ENCODE data around the gene NCBP3. TPM values are rescaled to one million over a fixed set of nuclear protein-coding genes. Genes with fewer than 3 reads are reported as not detected.
A peak's percentile ranks its signal among the peaks of the same experiment; 100 is the strongest.

NCBP3 gene
- total RNA-seq, 1 donor from 2014 or later, result 45.8 TPM

- DNase-seq (ENCODE audit: extremely low spot score, unreplicated experiment), result no peak
- no peaks in the 10 kb centered on the region for H3K36me3 Mint-ChIP-seq (ENCODE audit: unreplicated experiment)
- H3K4me1 Mint-ChIP-seq (ENCODE audit: unreplicated experiment), result peaks cover 32% of the 10 kb centered on the region
- H3K27ac Mint-ChIP-seq (ENCODE audit: unreplicated experiment), result no peak overlapping the region
- H3K27me3 Mint-ChIP-seq (ENCODE audit: unreplicated experiment), result no peaks in the 10 kb centered on the region
- H3K9me3 Mint-ChIP-seq (ENCODE audit: unreplicated experiment), result no peaks in the 10 kb centered on the region
- H3K4me3 Mint-ChIP-seq (ENCODE audit: unreplicated experiment), result no peak overlapping the region
- TF ChIP-seq, protein P1, sequence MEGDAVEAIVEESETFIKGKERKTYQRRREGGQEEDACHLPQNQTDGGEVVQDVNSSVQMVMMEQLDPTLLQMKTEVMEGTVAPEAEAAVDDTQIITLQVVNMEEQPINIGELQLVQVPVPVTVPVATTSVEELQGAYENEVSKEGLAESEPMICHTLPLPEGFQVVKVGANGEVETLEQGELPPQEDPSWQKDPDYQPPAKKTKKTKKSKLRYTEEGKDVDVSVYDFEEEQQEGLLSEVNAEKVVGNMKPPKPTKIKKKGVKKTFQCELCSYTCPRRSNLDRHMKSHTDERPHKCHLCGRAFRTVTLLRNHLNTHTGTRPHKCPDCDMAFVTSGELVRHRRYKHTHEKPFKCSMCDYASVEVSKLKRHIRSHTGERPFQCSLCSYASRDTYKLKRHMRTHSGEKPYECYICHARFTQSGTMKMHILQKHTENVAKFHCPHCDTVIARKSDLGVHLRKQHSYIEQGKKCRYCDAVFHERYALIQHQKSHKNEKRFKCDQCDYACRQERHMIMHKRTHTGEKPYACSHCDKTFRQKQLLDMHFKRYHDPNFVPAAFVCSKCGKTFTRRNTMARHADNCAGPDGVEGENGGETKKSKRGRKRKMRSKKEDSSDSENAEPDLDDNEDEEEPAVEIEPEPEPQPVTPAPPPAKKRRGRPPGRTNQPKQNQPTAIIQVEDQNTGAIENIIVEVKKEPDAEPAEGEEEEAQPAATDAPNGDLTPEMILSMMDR (IDR thresholded peaks at IDR 0.05), result no peak
Measured at GRCh38 chr17:3882276-3882675, 36.2 kb upstream of the NCBP3 start.

DNA sequence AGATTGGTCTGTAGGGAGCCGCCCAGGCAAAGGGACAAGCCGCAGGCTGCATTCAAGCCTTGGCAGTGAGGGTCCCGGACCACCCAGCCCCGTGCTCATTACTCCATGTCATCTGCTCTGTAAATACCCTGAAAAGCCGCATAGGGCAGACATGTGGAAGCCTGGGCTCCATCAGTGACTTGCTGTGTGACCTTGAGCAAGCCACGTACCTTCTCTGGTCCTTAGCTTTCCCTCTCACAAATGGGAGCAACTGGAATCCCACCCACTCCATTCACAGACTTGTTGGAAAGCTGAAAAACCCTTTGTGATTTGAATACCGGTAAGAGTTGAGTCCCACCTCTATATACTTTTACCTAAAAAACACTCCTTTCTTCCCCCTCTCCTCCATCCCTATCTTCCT, 34.9 kb upstream of the NCBP3 start:
- Mint-ChIP-seq H3K36me3 (ENCODE audit: unreplicated experiment) (no peaks in the 10 kb centered on the region), H3K27ac (ENCODE audit: unreplicated experiment) (no peak overlapping the region), H3K4me1 (ENCODE audit: unreplicated experiment) (peaks cover 23% of the 10 kb centered on the region), H3K27me3 (ENCODE audit: unreplicated experiment) (no peaks in the 10 kb centered on the region), H3K9me3 (ENCODE audit: unreplicated experiment) (no peaks in the 10 kb centered on the region), H3K4me3 (ENCODE audit: unreplicated experiment) (no peak overlapping the region)
- DNase-seq (ENCODE audit: extremely low spot score, unreplicated experiment), result no peak
- TF ChIP-seq, protein P1 (IDR thresholded peaks at IDR 0.05), result no peak

DNA sequence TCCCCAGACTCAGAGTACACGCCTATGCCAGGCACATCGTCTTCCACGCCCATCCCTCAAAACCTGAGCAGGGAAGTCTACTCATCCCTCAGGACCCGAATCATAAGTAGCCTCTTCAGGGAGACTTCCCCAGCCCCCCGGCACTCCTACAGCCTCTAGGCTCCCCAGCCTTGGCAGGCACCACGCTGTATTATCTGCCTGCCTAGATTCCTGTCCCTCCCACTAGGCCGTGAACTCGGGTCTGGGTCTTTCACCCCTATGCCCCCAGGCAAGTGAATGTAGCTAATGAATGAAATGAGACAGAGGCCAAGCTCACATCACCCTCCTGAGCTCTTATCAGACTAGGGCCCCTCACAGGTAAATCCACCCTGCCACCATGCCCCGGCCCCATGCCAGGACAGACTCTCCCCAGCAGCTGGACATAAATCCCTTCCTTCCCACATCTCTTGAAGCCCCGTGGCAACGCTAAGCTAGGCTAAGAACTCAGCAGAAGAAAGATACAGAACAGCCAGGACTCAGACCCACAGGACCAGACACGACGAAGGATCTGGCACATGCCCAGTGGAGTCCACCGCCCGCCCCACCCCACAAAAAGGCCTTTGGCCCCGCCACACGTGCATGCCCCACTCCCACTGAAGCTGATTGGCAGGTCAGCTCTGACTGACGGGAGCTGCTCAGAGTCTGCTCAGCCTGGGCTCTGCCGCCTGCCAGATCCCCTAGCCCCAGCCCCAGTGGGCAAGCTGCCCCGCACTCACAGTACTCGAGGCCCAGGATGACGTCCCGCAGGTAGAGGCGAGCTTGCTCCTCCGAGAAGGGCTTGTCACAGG, 33.8 kb upstream of the NCBP3 start:
- peak overlapping the region; percentile 74 for H3K27ac Mint-ChIP-seq (ENCODE audit: unreplicated experiment)
- H3K36me3 Mint-ChIP-seq (ENCODE audit: unreplicated experiment), result no peaks in the 10 kb centered on the region
- H3K4me3 Mint-ChIP-seq (ENCODE audit: unreplicated experiment), result no peak overlapping the region
- TF ChIP-seq, protein P1 (IDR thresholded peaks at IDR 0.05), result no peak
- no peak for DNase-seq (ENCODE audit: extremely low spot score, unreplicated experiment)
- H3K4me1 Mint-ChIP-seq (ENCODE audit: unreplicated experiment), result peaks cover 11% of the 10 kb centered on the region
- H3K9me3 Mint-ChIP-seq (ENCODE audit: unreplicated experiment), result no peaks in the 10 kb centered on the region
- no peaks in the 10 kb centered on the region for H3K27me3 Mint-ChIP-seq (ENCODE audit: unreplicated experiment)

DNA sequence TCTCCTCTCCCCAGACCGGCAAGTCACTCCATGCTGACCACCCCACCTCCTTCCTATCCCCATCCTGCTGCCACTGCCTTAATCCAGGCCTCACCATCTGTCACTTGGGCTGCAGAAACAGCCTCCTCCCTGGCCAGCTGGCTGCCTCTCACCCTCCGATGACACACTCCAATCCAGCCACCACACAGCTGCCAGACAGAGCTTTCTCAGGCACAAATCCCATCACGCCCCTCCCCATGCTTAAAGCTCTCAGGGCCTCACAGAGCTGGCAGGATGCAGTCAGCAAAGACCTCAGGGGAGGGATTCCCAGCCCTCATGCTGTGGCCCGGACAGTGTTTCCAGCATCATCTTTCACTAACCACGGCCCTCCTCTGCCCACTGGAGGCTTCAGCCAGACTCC, 33.1 kb upstream of the NCBP3 start:
- peak overlapping the region; percentile 74 for H3K27ac Mint-ChIP-seq (ENCODE audit: unreplicated experiment)
- TF ChIP-seq, protein P1 (IDR thresholded peaks at IDR 0.05), result peak; percentile 24
- DNase-seq (ENCODE audit: extremely low spot score, unreplicated experiment), result no peak
- no peak overlapping the region for H3K4me3 Mint-ChIP-seq (ENCODE audit: unreplicated experiment)
- no peaks in the 10 kb centered on the region for H3K9me3 Mint-ChIP-seq (ENCODE audit: unreplicated experiment)
- H3K4me1 Mint-ChIP-seq (ENCODE audit: unreplicated experiment), result peaks cover 10% of the 10 kb centered on the region
- H3K36me3 Mint-ChIP-seq (ENCODE audit: unreplicated experiment), result no peaks in the 10 kb centered on the region
- H3K27me3 Mint-ChIP-seq (ENCODE audit: unreplicated experiment), result no peaks in the 10 kb centered on the region

- Mint-ChIP-seq H3K4me3 (ENCODE audit: unreplicated experiment) (no peak overlapping the region), H3K27ac (ENCODE audit: unreplicated experiment) (no peak overlapping the region), H3K9me3 (ENCODE audit: unreplicated experiment) (no peaks in the 10 kb centered on the region), H3K36me3 (ENCODE audit: unreplicated experiment) (no peaks in the 10 kb centered on the region), H3K4me1 (ENCODE audit: unreplicated experiment) (peaks cover 10% of the 10 kb centered on the region), H3K27me3 (ENCODE audit: unreplicated experiment) (no peaks in the 10 kb centered on the region)
- TF ChIP-seq, protein P1 (IDR thresholded peaks at IDR 0.05), result no peak
- DNase-seq (ENCODE audit: extremely low spot score, unreplicated experiment), result no peak
Measured at GRCh38 chr17:3877220-3877619, 31.2 kb upstream of the NCBP3 start.

Data from osteocyte (in vitro differentiated cells).